Measurements from ENCODE around the gene PDE1C.

DNA sequence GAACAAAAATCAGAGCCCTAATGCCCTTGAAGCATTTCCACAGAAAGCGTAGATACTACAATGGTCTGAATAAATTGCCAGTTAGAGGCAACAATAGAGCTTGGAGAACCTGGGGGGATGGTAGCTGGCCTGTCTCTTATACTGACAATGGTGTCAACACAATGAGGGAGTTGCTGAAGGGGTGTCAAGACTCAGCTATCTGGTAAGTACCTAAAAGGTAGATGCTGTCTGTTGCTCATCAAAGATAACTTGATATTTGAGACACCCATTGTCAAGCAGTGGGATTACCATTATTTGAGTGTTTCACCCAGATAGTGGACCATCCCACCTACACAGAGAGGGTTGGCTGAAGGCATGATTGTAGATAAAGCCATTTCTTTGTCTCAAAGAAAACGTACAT is 72.8 kb downstream of the PDE1C start:
- TF ChIP-seq, protein P1, sequence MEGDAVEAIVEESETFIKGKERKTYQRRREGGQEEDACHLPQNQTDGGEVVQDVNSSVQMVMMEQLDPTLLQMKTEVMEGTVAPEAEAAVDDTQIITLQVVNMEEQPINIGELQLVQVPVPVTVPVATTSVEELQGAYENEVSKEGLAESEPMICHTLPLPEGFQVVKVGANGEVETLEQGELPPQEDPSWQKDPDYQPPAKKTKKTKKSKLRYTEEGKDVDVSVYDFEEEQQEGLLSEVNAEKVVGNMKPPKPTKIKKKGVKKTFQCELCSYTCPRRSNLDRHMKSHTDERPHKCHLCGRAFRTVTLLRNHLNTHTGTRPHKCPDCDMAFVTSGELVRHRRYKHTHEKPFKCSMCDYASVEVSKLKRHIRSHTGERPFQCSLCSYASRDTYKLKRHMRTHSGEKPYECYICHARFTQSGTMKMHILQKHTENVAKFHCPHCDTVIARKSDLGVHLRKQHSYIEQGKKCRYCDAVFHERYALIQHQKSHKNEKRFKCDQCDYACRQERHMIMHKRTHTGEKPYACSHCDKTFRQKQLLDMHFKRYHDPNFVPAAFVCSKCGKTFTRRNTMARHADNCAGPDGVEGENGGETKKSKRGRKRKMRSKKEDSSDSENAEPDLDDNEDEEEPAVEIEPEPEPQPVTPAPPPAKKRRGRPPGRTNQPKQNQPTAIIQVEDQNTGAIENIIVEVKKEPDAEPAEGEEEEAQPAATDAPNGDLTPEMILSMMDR (conservative IDR thresholded peaks at IDR 0.05; ENCODE audit: low read length), result no peak
- no peak for TF ChIP-seq EZH2phosphoT487 (IDR thresholded peaks at IDR 0.05; ENCODE audit: borderline replicate concordance, low read depth, low read length)
